Measurements from ENCODE around the gene FRAS1.

- TF ChIP-seq GATA2 (IDR thresholded peaks at IDR 0.05; ENCODE audit: low read depth, low read length) (no peak), GATA3 (IDR thresholded peaks at IDR 0.05; ENCODE audit: low read depth, low read length) (no peak)
These were observed 156.1 kb downstream of the FRAS1 start for GRCh38 chr4:78213218-78213617.
